ENCODE measurements around the gene CAMKK2. TPM values are rescaled to one million over a fixed set of nuclear protein-coding genes. Genes with fewer than 3 reads are reported as not detected.

The CAMKK2 gene
- total RNA-seq, 1 experiment from 2014 or later, result 24.7 TPM

- Histone ChIP-seq H4K20me1 (ENCODE audit: control insufficient read depth, insufficient read depth, insufficient read length) (no peaks in the 10 kb centered on the region), H3K4me1 (ENCODE audit: insufficient read depth, low read length) (no peaks in the 10 kb centered on the region), H3T11ph (ENCODE audit: low read length) (no peak overlapping the region), H3K56ac (ENCODE audit: insufficient read length, low read depth, low read length) (no peak overlapping the region), H2BK15ac (ENCODE audit: low read depth, low read length) (no peak overlapping the region), H3K23ac (ENCODE audit: insufficient read length, low read depth, low read length) (no peak overlapping the region), H2AK5ac (ENCODE audit: insufficient read length, low read length) (no peak overlapping the region), H2BK20ac (ENCODE audit: low read depth, low read length, poor library complexity, severe bottlenecking) (no peak overlapping the region), H3K9me3 (ENCODE audit: control insufficient read depth, low read depth, low read length) (no peaks in the 10 kb centered on the region), H3K4me2 (ENCODE audit: insufficient read depth, insufficient read length, low read length) (no peak overlapping the region), H2BK120ac (ENCODE audit: low read depth, low read length, poor library complexity, severe bottlenecking) (no peak overlapping the region), H3K79me1 (ENCODE audit: insufficient read depth, low read depth, low read length, poor library complexity, severe bottlenecking) (no peaks in the 10 kb centered on the region), H2AFZ (ENCODE audit: low read length) (no peak overlapping the region), H4K8ac (replicated peaks; ENCODE audit: insufficient read length, low read depth, low read length) (no peak overlapping the region), H4K91ac (ENCODE audit: insufficient read length, low read depth, low read length) (no peak overlapping the region), H3K79me2 (ENCODE audit: insufficient read depth, low read length) (no peaks in the 10 kb centered on the region), H2BK12ac (ENCODE audit: insufficient read length, low read depth, low read length) (no peak overlapping the region), H3K23me2 (ENCODE audit: insufficient read length, low read depth, low read length, poor library complexity, severe bottlenecking) (no peaks in the 10 kb centered on the region), H3K18ac (ENCODE audit: insufficient read length, low read depth, low read length) (no peak overlapping the region), H2BK5ac (ENCODE audit: insufficient read length, low read length) (no peak overlapping the region), H3K14ac (ENCODE audit: insufficient read depth, low read length) (no peak overlapping the region), H3K27me3 (ENCODE audit: insufficient read depth, low read length) (no peaks in the 10 kb centered on the region), H4K5ac (ENCODE audit: insufficient read length, low read depth, low read length) (no peak overlapping the region), H3K9ac (ENCODE audit: extremely low read depth, insufficient read length, low read length) (no peak overlapping the region), H3K27ac (ENCODE audit: insufficient read length, low read depth, low read length) (no peak overlapping the region), H3K4ac (ENCODE audit: low read depth, low read length) (no peak overlapping the region)
- no peak for DNase-seq
- Mint-ChIP-seq H3K4me1 (no peaks in the 10 kb centered on the region), H3K4me3 (no peak overlapping the region), H3K27me3 (ENCODE audit: low read depth) (no peaks in the 10 kb centered on the region), H3K36me3 (ENCODE audit: insufficient read depth in 1 of 3, low read depth in 3 of 3) (peaks cover 20 to 66% (median 61%) of the 10 kb centered on the region in 3 experiments; a peak in 6 of 7 replicates), H3K9me3 (no peaks in the 10 kb centered on the region), H3K27ac (no peak overlapping the region)
- no CpG with 5 or more reads among the region's 3 CpGs for WGBS (ENCODE audit: extremely low coverage, insufficient read length, low lambda C conversion rate)
- TF ChIP-seq, protein P1, sequence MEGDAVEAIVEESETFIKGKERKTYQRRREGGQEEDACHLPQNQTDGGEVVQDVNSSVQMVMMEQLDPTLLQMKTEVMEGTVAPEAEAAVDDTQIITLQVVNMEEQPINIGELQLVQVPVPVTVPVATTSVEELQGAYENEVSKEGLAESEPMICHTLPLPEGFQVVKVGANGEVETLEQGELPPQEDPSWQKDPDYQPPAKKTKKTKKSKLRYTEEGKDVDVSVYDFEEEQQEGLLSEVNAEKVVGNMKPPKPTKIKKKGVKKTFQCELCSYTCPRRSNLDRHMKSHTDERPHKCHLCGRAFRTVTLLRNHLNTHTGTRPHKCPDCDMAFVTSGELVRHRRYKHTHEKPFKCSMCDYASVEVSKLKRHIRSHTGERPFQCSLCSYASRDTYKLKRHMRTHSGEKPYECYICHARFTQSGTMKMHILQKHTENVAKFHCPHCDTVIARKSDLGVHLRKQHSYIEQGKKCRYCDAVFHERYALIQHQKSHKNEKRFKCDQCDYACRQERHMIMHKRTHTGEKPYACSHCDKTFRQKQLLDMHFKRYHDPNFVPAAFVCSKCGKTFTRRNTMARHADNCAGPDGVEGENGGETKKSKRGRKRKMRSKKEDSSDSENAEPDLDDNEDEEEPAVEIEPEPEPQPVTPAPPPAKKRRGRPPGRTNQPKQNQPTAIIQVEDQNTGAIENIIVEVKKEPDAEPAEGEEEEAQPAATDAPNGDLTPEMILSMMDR (conservative IDR thresholded peaks at IDR 0.05), result no peak
These were observed 27.4 kb upstream of the CAMKK2 start for GRCh38 chr12:121323908-121324307.
